ENCODE data around the gene ARHGEF16. TPM values are rescaled to one million over a fixed set of nuclear protein-coding genes. Genes with fewer than 3 reads are reported as not detected.
A peak's percentile ranks its signal among the peaks of the same experiment; 100 is the strongest.

The ARHGEF16 gene
- total RNA-seq, 1 experiment from 2014 or later: 0.13 TPM

DNA sequence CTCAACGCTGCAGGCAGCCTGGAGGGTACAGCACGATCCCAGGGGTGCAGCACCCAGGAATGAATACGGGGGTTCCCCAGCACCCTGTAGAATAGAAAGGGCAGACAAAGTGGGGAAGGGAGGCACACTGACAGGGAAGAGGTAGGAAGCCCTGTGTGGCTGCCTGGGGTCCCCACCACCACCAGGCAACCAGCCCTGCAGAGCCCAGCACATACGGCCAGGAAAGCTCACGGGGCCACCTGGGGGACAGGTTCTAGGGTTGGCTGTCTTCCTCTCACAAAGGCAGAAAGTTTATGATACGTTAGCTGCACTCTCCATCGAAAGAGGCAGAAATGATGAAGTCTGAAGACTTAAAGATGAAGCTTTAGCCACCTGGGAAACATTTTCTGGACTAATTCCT, 52.5 kb downstream of the ARHGEF16 start:
- Histone ChIP-seq H3K27me3 (no peaks in the 10 kb centered on the region), H3K4me3 (no peak overlapping the region), H3K36me3 (peaks cover 83% of the 10 kb centered on the region), H3K9me3 (no peaks in the 10 kb centered on the region)
- DNase-seq: no peak

DNA sequence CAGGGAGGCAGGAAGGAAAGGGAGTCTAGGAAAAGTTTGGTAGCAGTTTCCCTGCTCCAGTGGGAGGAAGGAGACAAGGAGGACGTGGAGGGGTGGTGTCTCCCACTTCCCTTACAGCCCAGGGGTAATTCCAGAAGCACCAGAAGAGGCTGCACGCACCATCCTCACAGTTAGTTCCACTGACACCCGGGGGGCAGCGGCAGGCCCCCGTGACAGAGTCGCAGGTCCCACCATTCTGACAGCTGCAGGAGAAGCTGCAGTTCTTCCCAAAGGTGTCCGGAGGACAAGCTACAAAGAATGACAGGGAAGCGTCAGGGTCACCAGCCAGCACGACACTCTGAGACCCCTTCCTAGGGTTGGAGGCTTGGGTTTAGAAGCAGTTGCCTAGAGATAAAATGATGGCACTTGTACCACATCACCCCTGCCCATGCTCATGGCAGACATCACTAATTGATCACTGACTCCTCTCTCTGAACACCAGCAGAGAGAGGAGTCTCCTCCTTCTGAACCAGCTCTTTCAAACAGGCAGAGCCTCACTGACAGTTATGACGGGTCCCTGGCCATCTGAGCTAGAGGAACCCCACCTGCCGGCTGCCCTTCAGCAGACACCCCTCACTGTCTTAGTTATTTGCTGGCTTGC, 53.3 kb downstream of the ARHGEF16 start:
- Histone ChIP-seq H3K36me3 (peaks cover 83% of the 10 kb centered on the region), H3K27me3 (no peaks in the 10 kb centered on the region), H3K4me3 (no peak overlapping the region), H3K9me3 (no peaks in the 10 kb centered on the region; the same call in 1 of the 2 replicates)
- DNase-seq: no peak

DNA sequence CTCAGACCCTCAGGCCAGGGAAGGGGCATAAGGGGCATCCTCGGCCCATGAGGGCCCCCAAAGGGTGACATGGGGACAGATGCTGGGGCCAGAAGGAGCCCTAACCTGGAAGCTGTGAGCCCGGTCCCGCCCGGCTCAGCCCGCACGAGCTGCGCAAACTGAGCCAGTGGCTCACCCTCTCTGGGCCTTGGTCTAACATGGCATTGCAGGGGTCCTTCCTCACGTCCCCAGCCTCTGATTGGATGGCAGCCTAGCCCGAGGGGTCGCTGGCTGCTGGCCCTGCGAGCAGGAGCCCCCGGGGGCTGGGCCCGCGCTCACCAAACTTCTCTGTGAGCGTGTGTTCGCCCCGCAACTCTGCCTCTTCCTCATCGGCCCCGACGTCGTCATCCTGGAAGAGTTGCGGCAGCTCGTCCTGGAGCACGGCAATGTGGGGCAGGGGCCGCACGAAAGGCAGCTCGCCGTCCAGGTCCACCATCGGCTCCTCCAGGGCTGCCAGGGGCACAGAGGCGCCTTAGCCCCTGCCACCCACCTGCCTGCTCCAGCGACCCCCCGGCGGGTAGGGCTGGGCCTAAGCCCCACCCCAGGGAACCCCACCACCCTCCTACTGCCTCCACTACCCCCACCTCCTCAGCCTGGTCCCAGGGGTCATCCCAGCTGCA, 54.4 kb downstream of the ARHGEF16 start:
- no peak overlapping the region for H3K4me3 ChIP-seq
- no peak for DNase-seq
- H3K9me3 ChIP-seq: no peaks in the 10 kb centered on the region; the same call in 1 of the 2 replicates
- no peaks in the 10 kb centered on the region for H3K27me3 ChIP-seq
- H3K36me3 ChIP-seq: peaks cover 81% of the 10 kb centered on the region

DNA sequence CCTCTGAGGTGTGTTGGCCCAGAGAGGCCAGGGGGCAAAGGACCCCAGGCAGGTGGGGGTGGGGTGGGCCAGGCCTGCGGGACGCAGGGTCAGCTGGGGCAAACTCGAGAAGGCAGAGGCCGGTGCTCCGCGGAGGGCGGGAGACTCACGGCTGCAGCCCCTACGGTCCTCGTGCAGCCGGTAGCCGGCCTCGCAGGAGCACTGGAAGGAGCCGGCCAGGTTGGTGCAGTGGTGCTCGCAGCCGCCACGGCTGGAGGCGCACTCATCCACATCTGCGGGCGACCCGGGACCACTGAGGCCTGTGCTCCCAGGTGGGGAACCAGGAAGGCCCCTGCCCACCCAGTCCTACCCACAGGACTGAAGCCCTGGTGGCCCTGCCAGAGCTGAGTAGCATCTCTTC, 55.3 kb downstream of the ARHGEF16 start:
- H3K36me3 ChIP-seq: peaks cover 86% of the 10 kb centered on the region
- H3K4me3 ChIP-seq: no peak overlapping the region
- no peak for DNase-seq
- no peaks in the 10 kb centered on the region; the same call in 1 of the 2 replicates for H3K9me3 ChIP-seq
- no peaks in the 10 kb centered on the region for H3K27me3 ChIP-seq

DNA sequence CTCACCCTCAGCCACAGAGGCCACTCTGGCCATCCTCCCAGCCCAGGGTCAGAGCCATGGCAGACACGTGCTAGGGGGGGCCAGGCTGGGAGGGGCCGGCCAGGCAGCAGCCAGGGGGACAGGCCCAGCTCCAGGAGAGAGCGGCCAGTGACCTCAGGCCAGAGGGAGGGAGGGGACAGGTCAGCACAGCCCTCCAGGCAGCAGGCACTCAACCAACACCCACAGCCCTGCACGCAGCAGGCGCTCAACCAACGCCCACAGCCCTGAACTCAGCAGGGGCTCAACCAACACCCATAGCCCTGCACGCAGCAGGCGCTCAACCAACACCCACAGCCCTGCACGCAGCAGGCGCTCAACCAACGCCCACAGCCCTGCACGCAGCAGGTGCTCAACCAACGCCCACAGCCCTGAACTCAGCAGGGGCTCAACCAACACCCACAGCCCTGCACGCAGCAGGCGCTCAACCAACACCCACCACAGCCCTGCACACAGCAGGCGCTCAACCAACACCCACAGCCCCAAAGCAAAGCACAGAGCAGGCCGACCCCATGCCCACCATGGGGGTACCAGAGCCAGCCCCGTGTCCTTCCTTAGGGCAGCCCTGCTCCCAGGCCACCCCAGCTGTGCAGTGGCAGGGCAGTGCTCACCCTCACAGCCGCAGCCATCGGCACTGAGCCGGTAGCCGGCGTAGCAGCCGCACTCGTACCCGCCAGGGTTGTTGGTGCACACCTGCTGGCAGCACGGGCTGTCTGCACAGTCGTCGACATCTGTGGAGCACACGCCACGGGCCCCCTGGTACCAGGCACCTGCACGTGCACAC, 55.9 kb downstream of the ARHGEF16 start:
- Histone ChIP-seq H3K9me3 (no peaks in the 10 kb centered on the region; the same call in 1 of the 2 replicates), H3K27me3 (no peaks in the 10 kb centered on the region), H3K4me3 (no peak overlapping the region), H3K36me3 (peaks cover 88% of the 10 kb centered on the region)
- DNase-seq: peak; percentile 95

DNA sequence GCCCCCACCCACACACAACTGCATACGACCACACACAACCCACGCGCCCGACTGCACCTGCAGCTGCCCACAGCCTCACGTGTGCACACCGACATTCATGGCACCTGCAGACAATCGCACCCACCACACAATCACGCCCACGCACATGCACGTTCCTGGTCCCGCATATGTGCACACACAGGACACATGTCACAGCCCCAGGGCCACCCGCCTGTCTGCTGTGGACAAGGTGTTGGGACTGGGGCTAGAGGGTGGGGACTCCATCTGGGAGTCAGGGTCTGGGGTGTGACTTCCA, 56.4 kb downstream of the ARHGEF16 start:
- H3K36me3 ChIP-seq: peaks cover 88% of the 10 kb centered on the region
- H3K27me3 ChIP-seq: no peaks in the 10 kb centered on the region
- DNase-seq: no peak
- H3K9me3 ChIP-seq: no peaks in the 10 kb centered on the region; the same call in 1 of the 2 replicates
- H3K4me3 ChIP-seq: no peak overlapping the region

DNA sequence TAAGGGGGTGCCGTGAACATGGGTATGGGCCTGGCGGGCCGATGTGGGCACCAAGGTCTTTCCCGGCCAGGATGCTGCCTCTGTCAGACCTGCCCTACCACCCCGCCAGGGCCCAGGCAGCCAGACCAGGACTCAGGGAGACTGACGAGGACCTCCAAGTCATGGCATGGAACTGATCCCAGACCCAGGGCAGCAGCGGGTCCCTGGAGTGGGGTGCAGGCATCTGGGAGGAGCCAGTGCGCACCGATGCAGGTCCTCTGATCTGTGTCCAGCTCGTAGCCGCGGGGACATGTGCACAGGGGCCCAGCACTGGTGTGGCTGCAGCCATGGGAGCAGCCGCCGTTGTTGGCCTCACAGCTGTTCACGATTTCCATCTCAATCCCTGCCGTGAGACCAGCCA, 56.8 kb downstream of the ARHGEF16 start:
- no peak overlapping the region for H3K4me3 ChIP-seq
- no peak for DNase-seq
- no peaks in the 10 kb centered on the region; the same call in 1 of the 2 replicates for H3K9me3 ChIP-seq
- peaks cover 88% of the 10 kb centered on the region for H3K36me3 ChIP-seq
- H3K27me3 ChIP-seq: no peaks in the 10 kb centered on the region

DNA sequence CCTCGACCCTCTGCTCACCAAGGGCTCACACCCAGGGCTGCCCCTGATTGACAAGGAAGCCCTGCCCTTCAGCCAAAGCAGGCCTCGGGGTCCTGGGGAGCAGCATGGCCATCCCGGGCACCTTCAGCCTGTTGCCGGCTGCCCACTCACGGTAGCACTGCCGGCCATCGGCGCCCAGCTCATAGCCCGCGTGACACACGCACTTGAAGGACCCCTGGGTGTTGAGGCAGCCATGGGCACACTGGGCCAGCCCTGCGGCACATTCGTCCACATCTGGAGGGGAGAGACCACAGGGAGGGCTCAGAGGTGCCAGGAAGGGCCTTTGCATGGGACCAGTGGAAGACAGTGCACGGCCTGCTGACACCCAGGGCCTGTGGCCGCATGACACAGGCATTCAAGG, 57.4 kb downstream of the ARHGEF16 start:
- Histone ChIP-seq H3K9me3 (no peaks in the 10 kb centered on the region; the same call in 1 of the 2 replicates), H3K36me3 (peaks cover 88% of the 10 kb centered on the region), H3K4me3 (no peak overlapping the region), H3K27me3 (no peaks in the 10 kb centered on the region)
- no peak for DNase-seq

DNA sequence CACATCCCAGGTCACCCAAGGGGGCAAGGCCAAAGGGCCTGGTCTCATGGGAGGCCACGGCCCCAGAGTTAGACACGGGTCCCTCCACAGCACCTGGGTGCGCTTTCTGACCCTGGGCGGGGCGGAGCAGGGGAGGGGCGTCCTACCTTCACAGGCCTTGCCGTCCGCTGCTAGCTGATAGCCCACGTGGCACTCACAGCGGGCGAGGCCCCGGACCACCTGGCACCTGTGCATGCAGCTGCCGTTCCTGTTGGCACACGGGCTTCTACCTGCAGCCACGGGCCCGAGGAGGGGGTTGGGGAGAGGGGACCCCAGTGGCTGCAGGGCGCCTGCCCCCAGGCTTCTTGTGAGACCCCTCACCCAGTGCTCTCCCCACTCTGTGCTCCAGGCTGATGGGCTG, 59.9 kb downstream of the ARHGEF16 start:
- Histone ChIP-seq H3K4me3 (no peak overlapping the region), H3K27me3 (no peaks in the 10 kb centered on the region), H3K9me3 (no peaks in the 10 kb centered on the region; the same call in 1 of the 2 replicates), H3K36me3 (peaks cover 88% of the 10 kb centered on the region)
- DNase-seq: no peak

DNA sequence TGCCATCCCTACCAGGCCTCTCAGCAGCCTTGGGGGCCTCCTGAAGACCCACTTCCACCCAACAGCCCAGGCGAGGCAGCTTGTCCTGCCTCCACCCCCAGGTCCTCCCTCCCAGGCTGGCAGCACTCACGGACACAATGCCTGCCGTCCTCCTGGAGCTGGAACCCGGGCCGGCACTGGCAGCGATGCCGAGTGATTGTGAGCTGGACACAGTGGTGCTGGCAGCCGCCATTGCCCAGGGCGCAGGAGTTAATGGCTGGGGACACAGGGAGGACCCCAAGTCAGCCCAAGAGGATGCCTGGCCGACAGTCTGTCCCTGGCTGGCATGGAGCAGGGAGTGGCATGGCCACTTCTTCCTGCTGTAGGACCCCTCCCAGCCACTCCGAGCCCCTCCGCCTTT, 60.8 kb downstream of the ARHGEF16 start:
- H3K9me3 ChIP-seq: no peaks in the 10 kb centered on the region; the same call in 1 of the 2 replicates
- no peak overlapping the region for H3K4me3 ChIP-seq
- no peak for DNase-seq
- H3K36me3 ChIP-seq: peaks cover 94% of the 10 kb centered on the region
- no peaks in the 10 kb centered on the region for H3K27me3 ChIP-seq

DNA sequence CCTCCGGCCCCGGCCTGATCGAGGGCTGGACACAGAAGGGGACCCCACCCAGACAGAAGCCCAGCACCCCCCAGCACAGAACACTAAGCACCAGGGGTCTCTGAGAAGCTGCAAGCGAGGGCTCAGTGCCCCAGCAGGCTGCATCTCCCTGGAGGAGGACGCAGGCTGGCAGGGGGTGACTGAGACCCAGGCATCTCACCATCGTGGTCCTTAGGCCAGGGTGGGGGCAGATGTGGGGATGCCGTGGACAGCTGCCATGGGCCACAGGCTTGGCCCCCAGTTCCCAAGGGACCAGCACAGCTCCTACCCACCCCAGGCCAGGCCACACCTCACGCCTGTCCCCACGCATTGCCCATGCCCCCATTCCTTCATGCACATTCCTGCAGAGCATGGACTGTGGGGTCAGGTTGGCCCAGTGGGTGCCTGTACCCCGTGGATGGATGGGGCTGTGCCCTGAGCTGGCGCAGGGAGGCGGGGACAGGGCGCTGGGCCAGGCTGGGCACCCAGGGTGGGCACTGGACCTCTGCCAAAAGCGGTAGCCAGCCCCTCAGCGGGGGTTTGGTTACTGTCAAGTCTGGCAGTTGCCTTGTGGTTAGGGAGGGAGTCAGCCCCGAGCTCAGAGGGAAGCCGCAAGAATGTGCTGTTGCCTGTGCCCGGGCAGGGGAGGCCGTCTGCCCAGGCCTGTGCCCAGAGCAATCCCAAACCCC, 61.5 kb downstream of the ARHGEF16 start:
- no peak overlapping the region for H3K4me3 ChIP-seq
- H3K36me3 ChIP-seq: peaks cover 96% of the 10 kb centered on the region
- H3K9me3 ChIP-seq: no peaks in the 10 kb centered on the region; the same call in 1 of the 2 replicates
- H3K27me3 ChIP-seq: no peaks in the 10 kb centered on the region
- DNase-seq: peak; percentile 90

DNA sequence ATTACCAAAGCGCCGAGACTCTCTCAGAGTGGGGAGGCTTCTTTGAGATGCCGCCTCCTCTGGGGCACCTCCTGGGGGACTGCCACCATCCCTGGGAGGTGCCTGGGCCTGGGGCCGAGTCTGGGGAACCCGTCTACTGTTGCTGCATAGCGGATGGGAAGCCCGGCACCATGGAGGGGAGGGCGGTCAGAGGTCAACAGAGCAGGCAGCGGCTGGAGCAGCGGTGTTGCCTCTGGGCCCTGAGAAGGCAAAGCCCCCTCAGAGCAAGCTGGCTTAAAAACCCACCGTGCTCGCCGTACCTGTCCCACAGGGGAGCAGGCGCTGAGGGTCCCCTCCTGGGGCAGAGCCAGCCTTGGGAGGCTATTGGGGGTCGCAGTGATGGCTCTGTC, 62.0 kb downstream of the ARHGEF16 start:
- H3K36me3 ChIP-seq: peaks cover 93% of the 10 kb centered on the region
- H3K27me3 ChIP-seq: no peaks in the 10 kb centered on the region
- H3K4me3 ChIP-seq: no peak overlapping the region
- H3K9me3 ChIP-seq: no peaks in the 10 kb centered on the region; the same call in 1 of the 2 replicates
- no peak for DNase-seq

DNA sequence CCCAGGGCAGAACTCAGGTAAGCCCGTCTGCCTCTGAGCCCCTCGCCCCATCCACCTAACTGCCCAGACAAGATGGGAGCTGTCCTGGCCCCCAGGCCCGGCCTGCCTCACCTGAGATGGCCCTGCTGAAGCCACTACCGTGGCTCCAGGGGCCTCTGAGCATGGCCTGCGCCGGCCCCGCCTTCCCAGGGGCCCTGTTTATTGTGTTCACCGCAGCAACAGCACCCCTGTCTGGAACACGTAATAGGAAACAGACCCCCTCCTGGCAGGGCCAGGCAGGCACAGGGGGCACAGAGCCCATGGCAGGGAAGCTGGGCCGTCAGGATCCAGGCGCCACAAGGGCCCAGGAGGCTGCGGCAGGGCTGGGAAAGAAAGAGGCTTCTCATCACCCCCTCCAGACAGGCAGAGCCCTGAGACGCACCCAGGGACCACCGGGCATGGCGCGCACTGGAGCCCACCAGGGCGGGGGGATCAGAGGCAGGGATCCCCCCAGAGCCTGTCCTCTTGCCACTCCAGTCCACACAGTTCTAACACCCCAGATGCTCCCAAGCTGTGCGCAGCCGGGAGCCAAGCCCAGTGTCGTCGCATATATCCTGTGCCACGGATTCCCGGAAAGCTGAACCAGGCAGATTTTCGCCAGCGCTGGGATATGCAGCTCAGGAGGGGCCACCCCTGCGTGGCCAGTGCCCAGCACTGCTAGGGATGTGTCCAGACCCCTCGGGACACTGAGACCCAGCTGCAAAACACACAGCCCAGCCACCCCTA, 62.6 kb downstream of the ARHGEF16 start:
- Histone ChIP-seq H3K27me3 (no peaks in the 10 kb centered on the region), H3K9me3 (no peaks in the 10 kb centered on the region; the same call in 1 of the 2 replicates), H3K36me3 (peaks cover 93% of the 10 kb centered on the region), H3K4me3 (no peak overlapping the region)
- DNase-seq: no peak

DNA sequence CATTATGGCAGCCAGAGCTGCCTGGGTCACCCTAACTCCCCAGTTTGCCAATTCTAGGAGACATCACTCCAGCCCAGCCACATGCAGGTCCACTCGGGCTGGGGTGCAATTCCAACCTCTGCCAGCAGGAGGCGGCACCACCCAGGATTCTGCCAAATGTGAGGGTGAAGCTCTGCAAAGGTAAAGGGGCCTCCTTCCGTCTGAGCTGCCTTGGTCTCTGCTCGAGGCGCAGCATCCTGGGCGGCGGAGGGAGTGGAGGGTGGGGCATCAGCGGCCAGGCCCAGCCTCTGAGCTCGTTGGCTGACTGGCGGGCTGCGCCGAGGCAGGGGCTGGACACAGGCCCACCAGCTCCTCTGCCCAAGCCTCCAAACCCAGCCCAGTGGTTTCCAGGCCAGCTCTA, 63.8 kb downstream of the ARHGEF16 start:
- H3K27me3 ChIP-seq: no peaks in the 10 kb centered on the region
- no peak for DNase-seq
- H3K4me3 ChIP-seq: no peak overlapping the region
- peaks cover 90% of the 10 kb centered on the region for H3K36me3 ChIP-seq
- H3K9me3 ChIP-seq: no peaks in the 10 kb centered on the region

DNA sequence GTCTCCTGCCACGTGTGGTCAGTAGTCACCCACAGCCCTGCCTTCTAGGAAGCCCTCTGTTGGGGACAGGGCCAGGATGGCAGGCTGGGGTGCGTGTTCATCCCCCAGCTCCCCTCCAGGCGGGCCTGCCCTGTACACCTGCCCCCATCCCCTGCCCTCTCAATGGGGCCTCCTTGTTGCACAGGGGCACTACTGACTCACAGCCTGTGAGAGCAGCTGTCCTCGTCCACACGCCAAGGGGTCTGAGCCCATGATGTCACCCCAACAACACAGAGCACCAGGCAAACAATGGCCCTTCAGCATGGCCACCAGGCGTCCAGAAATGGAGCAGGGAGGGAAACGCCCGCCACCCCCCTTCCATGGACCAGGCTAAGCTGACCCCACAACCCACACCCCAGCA, 64.3 kb downstream of the ARHGEF16 start:
- Histone ChIP-seq H3K27me3 (no peaks in the 10 kb centered on the region), H3K9me3 (no peaks in the 10 kb centered on the region), H3K36me3 (peaks cover 92% of the 10 kb centered on the region), H3K4me3 (no peak overlapping the region)
- DNase-seq: no peak

DNA sequence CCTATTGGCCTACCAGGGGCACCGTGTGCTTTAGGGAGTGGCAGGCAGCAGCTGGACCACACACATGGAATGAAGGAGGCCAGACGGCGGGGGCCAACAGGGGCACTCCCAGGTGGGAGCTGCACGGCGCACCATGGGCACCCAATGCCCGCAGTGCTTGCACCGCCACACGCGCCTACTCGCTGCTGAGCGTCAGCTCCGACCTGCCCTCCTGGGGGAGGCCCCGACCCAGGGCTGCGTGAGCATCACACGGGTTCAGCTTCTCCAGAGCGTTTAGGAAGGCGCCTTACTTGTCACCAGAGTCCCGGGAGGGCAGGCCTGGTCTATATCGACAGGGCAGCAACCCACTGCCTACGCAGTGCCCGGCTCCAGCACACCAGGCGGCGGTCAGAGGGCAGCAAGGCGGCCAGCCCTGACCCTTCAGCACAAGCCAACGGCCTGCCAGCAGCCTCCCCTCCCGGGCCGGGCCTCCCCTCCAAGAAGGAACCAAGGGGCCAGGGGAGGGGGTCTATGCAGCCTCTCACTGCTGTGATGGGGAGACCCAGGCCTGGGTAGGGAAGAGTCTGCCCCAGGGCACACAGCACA, 64.9 kb downstream of the ARHGEF16 start:
- no peak for DNase-seq
- Histone ChIP-seq H3K27me3 (no peaks in the 10 kb centered on the region), H3K36me3 (peaks cover 94% of the 10 kb centered on the region), H3K9me3 (no peaks in the 10 kb centered on the region), H3K4me3 (no peak overlapping the region)

All from MG63 (cell line).